ENCODE measurements around the gene SDK2.

The SDK2 gene

GRCh38 chr17:73498176-73498575 is 146.1 kb downstream of the SDK2 start:
- DNase-seq, result no peak

GRCh38 chr17:73497721-73498120 is 146.5 kb downstream of the SDK2 start:
- DNase-seq, result no peak

- DNase-seq, result no peak
These were observed 148.0 kb downstream of the SDK2 start for GRCh38 chr17:73496232-73496631.

GRCh38 chr17:73495641-73496040 is 148.6 kb downstream of the SDK2 start:
- no peak for DNase-seq

- no peak for DNase-seq
These were observed 149.3 kb downstream of the SDK2 start for GRCh38 chr17:73494950-73495349.

GRCh38 chr17:73493956-73494926 is 150.0 kb downstream of the SDK2 start:
- DNase-seq, result no peak

GRCh38 chr17:73492821-73493814 is 151.1 kb downstream of the SDK2 start:
- no peak for DNase-seq

GRCh38 chr17:73492125-73492820 is 152.0 kb downstream of the SDK2 start:
- no peak for DNase-seq

GRCh38 chr17:73491648-73492047 is 152.6 kb downstream of the SDK2 start:
- no peak for DNase-seq

- DNase-seq, result no peak
These were observed 153.4 kb downstream of the SDK2 start for GRCh38 chr17:73490851-73491250.

GRCh38 chr17:73489991-73490390 is 154.3 kb downstream of the SDK2 start:
- no peak for DNase-seq

- no peak for DNase-seq
These were observed 154.9 kb downstream of the SDK2 start for GRCh38 chr17:73489333-73489732.

- DNase-seq, result no peak
These were observed 159.1 kb downstream of the SDK2 start for GRCh38 chr17:73485130-73485529.

- no peak for DNase-seq
These were observed 161.4 kb downstream of the SDK2 start for GRCh38 chr17:73482894-73483293.

- DNase-seq, result no peak
These were observed 162.0 kb downstream of the SDK2 start for GRCh38 chr17:73482251-73482716.

- DNase-seq, result no peak
These were observed 162.6 kb downstream of the SDK2 start for GRCh38 chr17:73481676-73482075.

- DNase-seq, result no peak
These were observed 163.5 kb downstream of the SDK2 start for GRCh38 chr17:73480740-73481139.

- no peak for DNase-seq
These were observed 165.3 kb downstream of the SDK2 start for GRCh38 chr17:73478768-73479424.

GRCh38 chr17:73478334-73478733 is 165.9 kb downstream of the SDK2 start:
- no peak for DNase-seq

GRCh38 chr17:73476890-73477350 is 167.3 kb downstream of the SDK2 start:
- DNase-seq, result no peak

- no peak for DNase-seq
These were observed 169.8 kb downstream of the SDK2 start for GRCh38 chr17:73474370-73474988.
